Aortic smooth muscle cell (primary cell): ENCODE data around the gene BRI3. TPM values are rescaled to one million over a fixed set of nuclear protein-coding genes. Genes with fewer than 3 reads are reported as not detected.

Source experiments
- total RNA-seq: library from RNA; depleted of rRNA; stranded (reverse); fragments of >200 nt; gene quantifications from 2 replicates; pipeline ENCODE4 v1.2.3, GENCODE V29; 2014

BRI3 gene, protein sequence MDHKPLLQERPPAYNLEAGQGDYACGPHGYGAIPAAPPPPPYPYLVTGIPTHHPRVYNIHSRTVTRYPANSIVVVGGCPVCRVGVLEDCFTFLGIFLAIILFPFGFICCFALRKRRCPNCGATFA
- 120 and 135 TPM in 2 replicates for total RNA-seq

DNA sequence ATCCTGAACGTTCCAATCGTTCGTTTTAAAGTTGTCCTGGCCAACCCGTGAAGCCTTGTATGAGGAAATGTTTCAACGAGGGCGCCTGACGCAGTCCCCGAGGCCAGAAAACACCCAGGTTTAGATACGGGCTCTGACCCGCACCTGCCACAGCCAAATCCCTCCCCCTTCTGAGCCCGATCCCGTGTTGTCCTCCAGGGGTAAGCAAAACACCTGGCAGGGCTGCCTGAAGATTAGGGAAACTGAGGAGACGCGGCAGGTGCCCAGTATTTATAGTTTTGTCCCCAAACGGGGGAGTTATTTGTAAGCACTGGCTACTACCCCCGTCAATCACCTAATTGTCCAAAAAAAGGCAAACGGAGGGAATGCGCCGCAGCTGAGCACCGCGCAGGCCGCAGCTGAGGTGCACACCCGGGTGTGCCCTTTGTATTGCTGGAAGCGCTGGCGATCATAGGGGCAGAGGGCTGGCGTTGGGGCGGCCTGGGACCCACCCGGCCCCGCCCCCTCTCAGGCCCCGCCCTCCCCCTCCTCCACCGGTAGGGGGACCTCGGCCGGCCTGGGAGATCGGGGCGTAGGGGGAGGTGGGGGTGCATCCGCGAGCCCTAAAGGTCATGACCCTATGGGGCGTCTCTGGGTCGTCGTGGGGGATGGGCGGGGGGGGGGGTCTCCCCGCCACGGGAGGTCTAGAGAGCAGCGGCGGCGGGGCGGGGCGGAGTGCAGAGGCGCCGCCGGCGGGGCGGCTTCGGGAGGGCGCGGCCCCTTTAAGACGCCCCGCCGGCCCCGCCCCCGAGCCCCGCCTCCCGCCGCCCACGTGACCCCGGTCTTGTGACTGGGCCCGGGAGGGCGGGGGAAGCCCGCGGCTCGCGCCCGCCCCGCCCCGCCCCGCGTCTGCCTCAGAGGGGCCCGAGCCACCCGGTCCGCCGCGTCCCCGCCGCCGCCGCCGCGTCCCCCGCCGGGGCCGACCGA is at the start of gene BRI3:
BRI3 (plus strand) TSS at position 896 of the 966 bp plus-strand sequence. CDS start 110 bp downstream, outside the sequence.

GRCh38 chr7:98251601-98252424 is 29.7 kb upstream of the BRI3 start, which contains the start of gene TECPR1:
Gene TECPR1, minus strand, starts transcription at chr7:98252232. Its CDS starts 6,086 bp downstream, at chr7:98246146.

Other genes with a start within 250 kb of the BRI3 start
- gene LMTK2, start 174.8 kb upstream of the BRI3 start, total RNA-seq = 7.2 and 7.4 TPM in 2 replicates
- 0.13 and 0.19 TPM in 2 replicates for gene BHLHA15, start 70.2 kb upstream of the BRI3 start, total RNA-seq
- gene TECPR1, start 29.5 kb upstream of the BRI3 start, total RNA-seq = 20.5 and 21.4 TPM in 2 replicates
- gene BAIAP2L1, start 119.4 kb downstream of the BRI3 start, total RNA-seq = 0.62 and 0.92 TPM in 2 replicates